C4-2B (cell line): ENCODE results near the gene SMG7.

Experiments
- ZFX ChIP-seq: fragments of 450-650 bp; IDR thresholded peaks from 2 replicates; pipeline ENCODE4 v1.6.1; 2017
- TF ChIP-seq, protein P1 (sequence below): fragments of 450-650 bp; conservative IDR thresholded peaks from 2 replicates; pipeline ENCODE4 v1.5.1; 2017; ENCODE audit warnings: mild to moderate bottlenecking

DNA sequence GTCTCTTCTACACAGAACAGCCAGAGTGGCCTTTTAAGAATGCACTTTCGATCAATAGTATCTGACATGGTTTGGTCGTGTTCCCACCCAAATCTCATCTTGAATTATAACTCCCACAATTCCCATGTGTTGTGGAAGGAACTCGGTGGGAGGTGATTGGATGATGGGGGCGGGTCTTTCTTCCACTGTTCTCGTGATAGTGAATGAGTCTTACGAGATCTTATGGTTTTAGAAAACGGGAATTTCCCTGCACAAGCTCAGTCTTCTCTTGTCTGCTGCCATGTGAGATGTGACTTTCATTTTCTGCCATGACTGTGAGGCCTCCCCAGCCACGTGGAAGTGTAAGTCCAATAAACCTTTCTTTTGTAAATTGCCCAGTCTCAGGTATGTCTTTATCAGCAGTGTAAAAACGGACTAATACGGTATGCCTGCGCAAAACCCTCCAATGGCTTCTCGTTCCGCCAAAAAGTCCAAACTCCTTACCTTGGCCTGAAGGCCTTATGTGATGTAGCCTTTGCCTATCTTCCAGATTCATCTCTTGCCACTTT, 23.0 kb upstream of the SMG7 start:
- no peak for TF ChIP-seq ZFX
- TF ChIP-seq, protein P1, sequence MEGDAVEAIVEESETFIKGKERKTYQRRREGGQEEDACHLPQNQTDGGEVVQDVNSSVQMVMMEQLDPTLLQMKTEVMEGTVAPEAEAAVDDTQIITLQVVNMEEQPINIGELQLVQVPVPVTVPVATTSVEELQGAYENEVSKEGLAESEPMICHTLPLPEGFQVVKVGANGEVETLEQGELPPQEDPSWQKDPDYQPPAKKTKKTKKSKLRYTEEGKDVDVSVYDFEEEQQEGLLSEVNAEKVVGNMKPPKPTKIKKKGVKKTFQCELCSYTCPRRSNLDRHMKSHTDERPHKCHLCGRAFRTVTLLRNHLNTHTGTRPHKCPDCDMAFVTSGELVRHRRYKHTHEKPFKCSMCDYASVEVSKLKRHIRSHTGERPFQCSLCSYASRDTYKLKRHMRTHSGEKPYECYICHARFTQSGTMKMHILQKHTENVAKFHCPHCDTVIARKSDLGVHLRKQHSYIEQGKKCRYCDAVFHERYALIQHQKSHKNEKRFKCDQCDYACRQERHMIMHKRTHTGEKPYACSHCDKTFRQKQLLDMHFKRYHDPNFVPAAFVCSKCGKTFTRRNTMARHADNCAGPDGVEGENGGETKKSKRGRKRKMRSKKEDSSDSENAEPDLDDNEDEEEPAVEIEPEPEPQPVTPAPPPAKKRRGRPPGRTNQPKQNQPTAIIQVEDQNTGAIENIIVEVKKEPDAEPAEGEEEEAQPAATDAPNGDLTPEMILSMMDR = no peak
